IPS-18c (cell line): ENCODE data around the gene CA5A.
"Not testable (repeated sequence)": the region's sequence is repeated elsewhere in the genome, so short reads cannot be mapped to it uniquely, and the experiment has no call there.

Experiments used
- H3K4me3 ChIP-seq: 2 replicates; pipeline ENCODE4 v1.7.0; 2013; ENCODE audit warnings: low read depth, mild to moderate bottlenecking, low read length, moderate library complexity; ENCODE audit not compliant: insufficient read depth
- H3K9me3 ChIP-seq: one replicate; pipeline ENCODE4 v1.6.1; 2013; ENCODE audit warnings: mild to moderate bottlenecking, low read length, moderate library complexity; ENCODE audit not compliant: control insufficient read depth, insufficient read depth

Gene CA5A

DNA sequence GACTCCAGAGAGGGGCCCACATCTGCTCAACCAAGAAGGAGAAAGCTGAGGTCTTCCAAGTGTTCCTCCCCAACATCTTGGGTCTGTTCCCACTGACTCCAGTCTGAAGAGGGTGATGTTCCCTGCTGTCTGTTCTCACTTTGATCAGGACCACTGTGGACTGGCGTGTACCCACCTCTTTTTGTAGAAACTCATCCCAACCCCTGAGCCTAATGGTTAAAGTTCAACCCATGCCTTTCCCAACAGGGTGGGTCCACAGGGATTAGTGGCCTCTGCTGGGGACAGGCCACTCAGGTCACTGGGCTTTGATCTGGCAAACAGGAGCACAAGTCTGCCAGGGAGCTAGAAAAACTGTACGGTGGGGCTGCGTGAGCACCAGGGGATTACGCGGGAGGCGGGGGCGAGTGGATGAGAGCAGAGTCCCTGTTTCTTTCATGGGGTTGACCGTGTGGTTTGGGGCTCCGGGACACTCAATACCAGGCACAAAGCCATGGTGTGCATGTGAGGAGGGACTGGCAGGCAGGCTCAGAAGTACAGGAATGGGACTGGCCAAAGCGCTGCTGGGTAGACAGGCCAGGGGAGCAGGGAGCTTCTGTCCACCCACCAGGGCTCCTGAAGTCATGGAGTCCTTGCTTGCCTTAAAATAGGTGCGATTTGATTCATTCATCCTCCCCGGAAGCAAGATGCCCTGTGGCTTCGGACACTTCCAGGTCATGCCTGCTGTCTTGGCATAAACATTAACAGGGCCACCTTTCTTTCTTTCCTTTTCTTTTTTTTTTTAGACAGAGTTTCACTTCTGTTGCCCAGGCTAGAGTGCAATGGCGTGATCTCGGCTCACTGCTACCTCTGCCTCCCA, at the start of gene CA5A:
Gene CA5A, minus strand, starts transcription at position 155 of the 856 bp plus-strand sequence. Its CDS starts 79 bp downstream, at position 76.
- no peaks in the 10 kb centered on the region for H3K9me3 ChIP-seq
- no peak within 1 kb of the TSS for H3K4me3 ChIP-seq

DNA sequence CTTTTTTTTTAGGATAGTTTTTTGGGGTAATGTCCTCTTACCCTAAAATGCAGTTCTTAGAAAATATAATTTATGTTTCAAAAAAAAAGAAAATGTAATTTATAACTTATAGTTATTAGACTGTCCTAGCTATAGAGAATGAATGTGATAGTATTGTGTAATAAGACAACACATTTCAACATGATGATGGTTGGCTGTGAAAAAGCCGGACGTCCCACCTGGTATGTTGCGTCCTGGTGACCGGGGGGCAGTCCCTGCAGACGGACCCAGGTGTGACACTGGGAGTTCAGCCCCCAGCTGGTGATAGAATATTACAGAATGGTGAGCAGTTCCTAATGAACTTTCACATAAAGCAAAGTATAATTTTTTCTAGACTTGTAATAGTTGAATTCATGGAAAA, 49.2 kb upstream of the CA5A start:
- not testable (repeated sequence) for H3K4me3 ChIP-seq, H3K9me3 ChIP-seq

DNA sequence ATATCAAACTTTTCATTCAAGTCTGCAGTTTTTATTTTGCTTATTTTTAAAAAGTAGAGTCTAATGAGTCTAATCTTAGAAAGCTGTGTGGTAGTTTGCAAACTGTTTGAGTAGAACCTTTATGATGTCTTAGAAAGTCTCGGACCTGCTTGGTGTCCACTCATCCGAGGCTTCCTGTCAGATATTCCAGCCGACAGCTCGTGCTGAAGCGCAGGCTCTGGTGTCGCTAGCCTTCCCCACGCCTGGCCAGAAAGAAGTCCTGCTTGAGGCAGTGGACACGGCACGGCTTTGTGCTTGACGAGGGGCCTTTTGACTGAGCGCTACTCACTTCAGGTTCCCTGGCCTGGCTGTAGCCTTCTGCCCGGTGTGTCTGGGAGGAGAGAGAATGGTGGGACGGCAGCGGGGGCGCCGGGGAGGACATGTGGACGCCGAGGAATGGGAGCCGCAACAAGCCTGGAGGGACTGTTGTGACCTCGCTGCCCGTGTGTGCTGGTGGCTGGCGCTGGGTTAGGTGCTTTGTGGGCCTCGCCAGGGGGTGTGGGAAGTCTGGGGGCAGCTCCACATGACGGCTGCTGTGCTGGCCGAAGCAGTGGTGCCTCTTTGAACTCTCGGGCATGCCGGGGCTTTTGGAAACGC, 48.4 kb upstream of the CA5A start:
- Histone ChIP-seq H3K9me3 (no peaks in the 10 kb centered on the region), H3K4me3 (no peak overlapping the region)

DNA sequence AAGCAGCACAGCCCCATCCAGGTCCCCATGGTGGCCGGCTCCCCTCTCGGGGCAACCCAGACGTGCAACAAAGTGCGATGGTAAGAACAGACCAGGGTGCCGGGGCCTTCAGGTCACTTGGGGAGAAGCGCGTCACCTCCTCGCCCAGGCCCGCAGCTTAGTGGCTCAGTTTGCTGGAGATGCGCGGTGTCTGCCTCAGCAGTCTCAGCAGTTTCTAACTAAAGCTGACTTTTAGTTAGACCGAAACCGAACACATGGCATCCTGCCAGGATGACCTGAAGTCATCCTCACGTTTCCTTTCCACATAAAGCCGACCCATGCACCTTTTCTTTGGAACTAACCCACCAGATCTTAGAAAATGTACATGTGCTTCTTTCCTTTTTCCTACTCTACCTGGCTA, 47.9 kb upstream of the CA5A start:
- not testable (repeated sequence) for H3K4me3 ChIP-seq, H3K9me3 ChIP-seq

DNA sequence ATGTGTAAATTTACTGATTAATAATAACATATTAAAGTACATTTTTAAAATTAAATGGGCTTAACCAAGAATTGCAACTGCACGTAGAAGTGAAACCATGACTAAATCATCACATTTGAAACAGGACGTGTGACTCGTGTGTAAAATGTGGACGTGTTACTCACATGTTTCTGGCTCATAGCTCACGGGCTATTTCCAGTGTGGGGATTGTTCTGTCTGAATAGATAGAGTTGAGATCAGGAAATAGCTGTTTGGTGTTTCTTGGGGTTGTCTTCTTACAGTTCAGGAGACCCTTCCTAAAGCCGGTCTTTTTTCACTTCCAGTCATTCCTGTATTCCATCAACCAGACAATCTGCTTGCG, 47.4 kb upstream of the CA5A start:
- not testable (repeated sequence) for H3K9me3 ChIP-seq, H3K4me3 ChIP-seq

DNA sequence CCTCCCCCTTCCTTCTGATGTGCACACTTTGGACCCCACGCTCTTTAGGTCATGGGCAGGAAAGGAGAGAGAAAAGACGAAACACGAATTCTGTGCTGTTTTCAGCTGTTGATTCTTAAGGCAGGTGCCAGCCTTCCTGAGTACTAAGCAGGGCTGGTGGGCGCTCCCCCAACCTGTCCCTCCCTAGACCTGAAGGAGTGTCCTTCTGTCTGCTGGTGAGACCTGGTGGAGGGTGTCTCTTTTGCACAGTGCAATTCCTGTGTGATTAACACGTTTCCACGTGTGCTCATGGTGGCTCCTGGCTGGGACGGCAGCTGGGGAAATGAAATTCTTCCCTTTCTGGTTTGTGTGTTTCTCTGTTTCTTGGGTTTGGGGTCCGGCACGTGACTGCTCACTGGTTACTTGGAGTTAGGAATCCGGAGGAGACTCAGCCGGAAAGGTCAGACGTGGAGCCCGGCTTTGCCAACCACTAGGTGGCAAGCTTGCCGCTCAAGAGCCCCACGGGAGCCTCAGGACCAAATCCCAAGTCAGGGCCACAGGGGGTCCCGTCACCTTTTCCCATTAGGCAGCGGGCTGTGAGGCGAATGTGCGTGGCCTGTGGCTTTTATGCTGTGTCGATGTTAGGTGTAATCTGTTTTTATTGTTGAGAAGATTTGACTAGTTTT, 46.9 kb upstream of the CA5A start:
- H3K4me3 ChIP-seq, result not testable (repeated sequence)

DNA sequence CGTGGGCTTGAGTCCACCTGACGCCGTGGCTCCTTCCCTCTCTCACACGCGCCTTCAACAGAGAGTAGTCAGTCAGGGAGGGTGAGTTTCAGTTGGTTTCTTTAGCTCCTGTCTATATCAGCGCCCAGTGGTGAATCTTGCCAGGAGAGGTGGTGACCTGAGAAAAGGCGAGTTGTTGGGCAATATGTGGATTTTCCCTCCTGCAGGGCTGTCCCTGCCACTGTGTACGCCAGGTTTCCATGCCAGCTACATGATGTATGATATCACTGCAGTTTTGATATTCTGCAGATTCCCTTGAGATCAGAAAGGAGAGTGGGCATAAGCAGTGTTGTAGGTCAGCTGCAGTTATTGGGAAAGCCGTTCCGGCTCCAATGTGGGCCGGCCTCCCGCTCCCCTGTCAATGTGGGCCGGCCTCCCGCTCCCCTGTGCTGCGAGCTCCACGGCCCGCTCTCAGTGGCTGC, 46.3 kb upstream of the CA5A start:
- Histone ChIP-seq H3K9me3 (no peaks in the 10 kb centered on the region), H3K4me3 (no peak overlapping the region)

More for the DNA sequence above, 46.9 kb upstream of the CA5A start:
- H3K9me3 ChIP-seq, result not testable (repeated sequence)

DNA sequence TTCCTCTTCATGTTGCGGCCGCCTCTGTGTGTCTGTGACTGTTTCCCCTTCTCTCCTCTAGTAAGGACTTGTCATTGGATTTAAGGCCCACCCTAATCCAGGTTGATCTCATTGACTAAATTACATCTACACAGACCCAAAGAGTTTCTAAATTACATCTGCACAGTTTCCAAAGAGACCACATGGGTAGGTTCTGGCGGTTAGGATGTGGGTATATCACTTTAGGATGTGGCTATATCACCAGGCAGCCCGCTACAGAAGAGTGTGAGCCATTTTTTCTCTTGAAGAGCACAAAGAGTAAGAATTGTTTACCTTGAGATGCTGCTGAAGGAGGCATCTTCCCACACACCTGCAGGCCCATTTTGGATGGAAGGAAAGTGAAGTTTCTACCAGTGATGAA, 45.0 kb upstream of the CA5A start:
- not testable (repeated sequence) for H3K9me3 ChIP-seq, H3K4me3 ChIP-seq

DNA sequence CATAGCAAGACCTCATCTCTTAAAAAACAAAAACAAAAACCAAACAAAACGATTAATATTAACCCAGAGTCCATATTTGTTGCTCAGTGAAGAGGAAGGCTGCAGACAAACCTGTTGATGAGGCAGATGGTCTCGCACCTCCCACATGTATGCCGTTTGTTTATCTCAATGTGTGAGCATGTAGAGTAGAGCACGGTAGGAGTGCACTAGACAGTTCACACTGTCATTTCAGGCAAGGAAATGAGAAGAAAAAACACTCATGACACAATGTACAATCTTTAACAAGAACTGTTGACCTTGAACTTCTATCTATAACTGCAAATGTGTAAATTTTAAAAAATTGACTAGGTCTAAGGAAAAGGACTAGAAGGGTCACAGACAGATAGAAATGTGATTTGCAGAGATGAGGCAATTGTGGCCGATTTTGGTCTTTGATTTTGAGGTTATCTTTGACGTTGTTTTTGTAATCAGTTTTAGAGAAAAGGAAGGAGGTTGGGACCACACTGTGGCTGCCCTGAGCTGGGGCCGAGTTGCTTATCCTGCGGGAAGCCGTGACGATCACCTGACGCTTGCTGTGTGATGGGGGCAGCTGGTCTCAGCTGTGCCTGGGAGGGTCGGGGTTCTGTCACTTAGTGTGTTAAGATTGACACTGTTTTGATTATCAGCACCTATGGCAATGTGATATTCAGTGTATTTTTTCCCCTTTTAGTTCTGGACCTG, 43.7 kb upstream of the CA5A start:
- H3K4me3 ChIP-seq, H3K9me3 ChIP-seq: not testable (repeated sequence)

DNA sequence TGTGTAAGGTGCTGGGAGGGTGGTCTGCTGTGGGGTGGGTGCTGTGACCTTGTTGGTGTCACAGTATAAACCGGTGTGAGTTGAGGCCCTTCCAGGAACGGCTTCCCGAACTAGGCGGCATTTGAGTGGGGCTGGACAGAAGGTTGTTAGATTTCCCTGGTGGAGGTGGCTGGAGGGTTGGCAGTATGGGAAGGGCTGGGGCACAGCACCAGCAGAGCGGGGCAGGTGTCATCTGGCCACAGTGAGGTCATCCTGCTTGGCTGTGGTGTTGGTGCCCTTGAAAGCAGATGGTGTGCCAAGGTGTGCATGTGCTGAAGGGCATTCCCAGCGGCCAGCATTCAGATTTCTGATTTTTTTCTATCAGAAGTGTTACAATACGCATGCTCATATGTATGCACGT, 43.0 kb upstream of the CA5A start:
- H3K9me3 ChIP-seq, result no peaks in the 10 kb centered on the region

DNA sequence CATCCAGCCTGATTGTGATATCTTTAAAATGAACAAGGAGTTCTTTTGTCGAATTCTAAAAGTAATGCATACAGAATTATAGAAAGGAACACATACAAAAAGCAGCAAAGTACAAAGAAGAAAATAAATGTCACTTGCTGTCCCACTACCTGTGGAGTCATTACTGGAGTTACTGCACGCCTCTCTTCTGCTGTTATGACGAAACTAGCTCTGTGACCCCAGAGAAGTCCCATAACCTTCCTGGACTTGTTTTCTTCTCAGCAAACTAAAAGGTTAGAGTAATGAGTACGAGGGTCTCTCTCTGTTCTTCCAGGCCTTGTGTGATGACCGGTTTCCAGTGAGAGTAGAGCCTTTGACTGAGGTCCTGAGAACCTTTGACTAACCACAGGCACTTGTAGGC, 41.8 kb upstream of the CA5A start:
- H3K9me3 ChIP-seq, result no peaks in the 10 kb centered on the region
- no peak overlapping the region for H3K4me3 ChIP-seq

More for the DNA sequence above, 43.0 kb upstream of the CA5A start:
- no peak overlapping the region for H3K4me3 ChIP-seq

DNA sequence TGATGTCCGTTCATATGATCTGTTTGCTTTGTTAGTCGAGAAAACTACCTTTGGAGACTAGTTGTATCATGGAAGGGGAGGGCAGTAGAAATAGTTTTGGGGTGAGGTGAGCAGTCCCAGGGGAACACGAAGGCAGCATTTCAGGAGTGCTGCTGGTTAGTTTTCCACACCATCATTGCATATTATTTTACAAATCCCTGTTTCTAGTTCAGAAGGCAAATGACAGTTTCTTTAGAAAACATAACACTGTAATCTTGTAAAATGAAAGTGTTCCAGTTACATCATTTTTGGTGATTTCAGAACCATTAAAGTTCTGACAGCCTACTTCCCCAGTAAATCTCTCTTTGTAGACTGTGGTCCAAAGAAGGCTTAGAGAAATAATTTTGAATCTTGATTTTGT, 40.3 kb upstream of the CA5A start:
- no peak overlapping the region for H3K4me3 ChIP-seq
- peaks cover 2% of the 10 kb centered on the region for H3K9me3 ChIP-seq

DNA sequence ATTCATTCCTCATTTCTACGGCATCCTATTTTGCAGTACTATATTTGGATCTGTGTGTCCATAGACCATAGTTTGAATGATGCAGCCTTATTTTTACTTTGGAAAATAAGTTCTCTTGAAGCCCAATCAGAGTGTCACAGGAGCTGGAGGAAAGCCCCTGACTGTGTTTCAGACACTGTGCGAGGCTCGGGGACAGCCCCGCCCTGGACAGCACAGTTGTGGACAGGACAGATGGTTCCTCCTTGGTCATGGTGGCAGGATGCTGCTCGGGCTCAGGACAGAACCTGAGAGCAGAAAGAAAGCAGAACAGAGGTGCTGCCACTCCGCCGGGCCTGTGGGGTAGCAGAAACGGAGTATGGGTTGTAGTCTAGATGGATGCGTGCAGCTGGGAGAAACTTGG, 37.8 kb upstream of the CA5A start:
- Histone ChIP-seq H3K4me3 (no peak overlapping the region), H3K9me3 (peaks cover 4% of the 10 kb centered on the region)

DNA sequence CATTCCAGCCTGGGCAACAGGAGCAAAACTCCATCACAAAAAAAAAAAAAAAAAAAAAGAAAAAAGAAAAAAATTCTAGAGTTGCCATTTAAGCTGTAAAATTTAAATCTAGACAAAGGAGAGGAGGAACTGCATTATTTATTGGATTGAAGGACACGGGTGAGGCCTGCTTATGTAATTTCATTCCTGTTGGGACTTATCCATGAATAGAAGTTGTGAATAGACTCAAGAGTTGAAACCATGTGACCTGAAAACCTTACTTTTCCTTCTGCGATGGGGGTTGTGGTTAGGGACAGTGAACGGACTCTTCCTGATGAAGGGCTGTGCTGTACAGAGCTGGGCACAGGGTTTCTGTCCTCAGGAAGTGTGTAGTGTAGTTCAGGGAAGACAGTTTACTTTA, 37.4 kb upstream of the CA5A start:
- H3K9me3 ChIP-seq, result peaks cover 4% of the 10 kb centered on the region
- H3K4me3 ChIP-seq, result no peak overlapping the region

DNA sequence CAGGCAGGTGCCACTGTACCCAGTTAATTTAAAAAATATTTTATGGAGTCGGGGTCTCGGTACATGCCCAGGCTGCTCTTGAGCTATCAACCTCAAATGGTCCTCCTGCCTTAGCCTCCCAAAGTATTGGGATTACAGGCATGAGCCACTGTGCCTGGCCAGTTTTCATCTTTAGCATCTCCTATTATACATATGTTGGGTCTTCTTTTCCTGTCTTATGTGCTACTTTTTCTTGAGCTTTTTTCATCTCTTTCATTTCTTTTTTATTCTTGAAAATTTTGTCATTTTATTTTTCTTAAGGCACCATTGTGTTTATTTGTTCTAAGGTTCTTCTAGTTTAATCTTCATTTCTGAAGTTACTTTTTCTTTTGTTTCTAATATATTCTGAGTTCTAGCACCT, 35.6 kb upstream of the CA5A start:
- no peak overlapping the region for H3K4me3 ChIP-seq
- peaks cover 4% of the 10 kb centered on the region for H3K9me3 ChIP-seq

DNA sequence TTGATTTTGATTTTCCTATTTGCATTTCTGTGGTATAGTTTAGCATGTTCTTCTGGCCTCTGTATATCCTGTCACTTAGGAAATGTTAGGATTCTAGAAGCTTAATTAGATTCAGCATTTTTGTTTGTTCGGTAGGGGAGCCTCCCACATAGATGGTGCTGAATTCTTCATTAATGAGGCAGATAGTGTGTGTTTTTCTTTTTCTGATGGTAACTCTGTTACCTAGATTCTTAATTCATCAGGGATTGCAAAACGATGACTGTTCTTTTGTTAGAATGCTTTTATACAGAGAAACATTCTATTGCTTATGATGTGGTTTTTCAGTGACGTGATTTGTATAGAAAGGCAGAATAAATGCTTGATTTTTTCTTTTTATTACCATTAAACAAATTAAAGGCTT, 33.9 kb upstream of the CA5A start:
- Histone ChIP-seq H3K9me3 (peaks cover 4% of the 10 kb centered on the region), H3K4me3 (no peak overlapping the region)

DNA sequence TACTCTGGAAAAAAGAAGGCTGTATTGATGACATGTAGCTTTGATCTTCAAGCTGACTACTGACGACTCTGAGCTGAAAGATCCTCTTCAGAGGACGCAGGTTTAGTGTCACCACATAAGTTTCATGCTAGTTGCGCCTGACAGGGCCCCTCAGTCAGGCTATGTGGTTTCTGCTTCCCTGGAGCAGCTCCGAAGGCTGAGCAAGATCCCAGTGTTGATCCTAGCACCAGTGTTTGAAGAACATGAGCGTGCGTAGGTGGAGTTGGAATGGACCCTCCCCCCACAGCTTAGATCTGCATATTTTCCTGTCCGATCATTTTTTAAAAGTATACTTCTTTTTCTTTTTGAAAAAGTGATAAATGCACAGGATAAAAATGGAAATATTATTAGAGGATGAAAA, 32.2 kb upstream of the CA5A start:
- no peak overlapping the region for H3K4me3 ChIP-seq
- H3K9me3 ChIP-seq, result peaks cover 4% of the 10 kb centered on the region
